Measurements from ENCODE around the gene UBE2E2. TPM values are rescaled to one million over a fixed set of nuclear protein-coding genes. Genes with fewer than 3 reads are reported as not detected.
"Not testable (repeated sequence)": the region's sequence is repeated elsewhere in the genome, so short reads cannot be mapped to it uniquely, and the experiment has no call there.

The UBE2E2 gene
- total and polyA plus RNA-seq, 4 donors: 23.8 to 56.5 (median 32.9) TPM

GRCh38 chr3:23330568-23330967, 127.4 kb downstream of the UBE2E2 start:
- DNase-seq: no peak

GRCh38 chr3:23331141-23331935, 128.2 kb downstream of the UBE2E2 start:
- Histone ChIP-seq H3K4me3 (ENCODE audit: low read length in 2 of 2) (no peak overlapping the region), H3K36me3 (ENCODE audit: control insufficient read depth in 1 of 2, insufficient read depth in 2 of 2, low read length in 1 of 2) (no peaks in the 10 kb centered on the region), H3K9me3 (ENCODE audit: control insufficient read depth, low read length) (no peaks in the 10 kb centered on the region), H3K27ac (ENCODE audit: low read depth in 1 of 2, low read length in 2 of 2) (no peak overlapping the region), H3K27me3 (ENCODE audit: control insufficient read depth in 1 of 2, insufficient read depth in 2 of 2, low read length in 1 of 2) (no peaks in the 10 kb centered on the region), H3K4me1 (ENCODE audit: control insufficient read depth in 1 of 2, insufficient read depth in 2 of 2, low read length in 2 of 2) (no peaks in the 10 kb centered on the region)
- intact Hi-C loops (cut with DNase I): no loop called here
- DNase-seq: no peak
- WGBS, 2 donors: 90 to 97% methylated on average over 1 of the region's 1 CpG
- ATAC-seq (ENCODE audit: low FRiP score): no peak

More at GRCh38 chr3:23330568-23330967, 127.4 kb downstream of the UBE2E2 start:
- no peaks in the 10 kb centered on the region for H3K9me3 ChIP-seq (ENCODE audit: control insufficient read depth, low read length)
- no peaks in the 10 kb centered on the region for H3K4me1 ChIP-seq (ENCODE audit: control insufficient read depth in 1 of 2, insufficient read depth in 2 of 2, low read length in 2 of 2)
- intact Hi-C loops (cut with DNase I): no loop called here
- no peak overlapping the region for H3K4me3 ChIP-seq (ENCODE audit: low read length in 2 of 2)
- H3K27me3 ChIP-seq (ENCODE audit: control insufficient read depth in 1 of 2, insufficient read depth in 2 of 2, low read length in 1 of 2): no peaks in the 10 kb centered on the region
- WGBS, 2 donors: 80 to 87% methylated on average over 1 of the region's 1 CpG
- no peaks in the 10 kb centered on the region for H3K36me3 ChIP-seq (ENCODE audit: control insufficient read depth in 1 of 2, insufficient read depth in 2 of 2, low read length in 1 of 2)
- ATAC-seq (ENCODE audit: low FRiP score): no peak
- no peak overlapping the region for H3K27ac ChIP-seq (ENCODE audit: low read depth in 1 of 2, low read length in 2 of 2)

DNA sequence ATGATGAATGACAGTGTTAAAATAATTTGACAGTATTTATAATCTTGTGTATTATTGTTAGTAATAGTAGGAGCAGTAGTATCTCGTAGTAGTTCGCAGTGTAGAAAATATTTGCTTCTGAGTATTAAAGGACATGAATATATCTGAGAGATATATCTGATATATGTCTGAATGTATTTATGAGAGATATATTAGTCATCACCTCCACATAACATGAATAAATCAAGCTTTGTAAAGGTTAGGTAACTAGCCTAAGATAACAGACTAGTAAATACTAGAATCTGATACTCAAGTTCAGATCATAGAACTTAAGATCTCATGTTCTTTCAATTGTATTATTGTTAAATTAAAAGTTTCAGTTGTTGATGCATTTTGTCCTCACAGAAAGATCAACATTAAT, 130.5 kb downstream of the UBE2E2 start:
- Histone ChIP-seq H3K9me3 (ENCODE audit: control insufficient read depth, low read length) (no peaks in the 10 kb centered on the region), H3K36me3 (ENCODE audit: control insufficient read depth in 1 of 2, insufficient read depth in 2 of 2, low read length in 1 of 2) (no peaks in the 10 kb centered on the region), H3K27ac (ENCODE audit: low read depth in 1 of 2, low read length in 2 of 2) (no peak overlapping the region), H3K4me1 (ENCODE audit: control insufficient read depth in 1 of 2, insufficient read depth in 2 of 2, low read length in 2 of 2) (peaks cover 0 to 4% of the 10 kb centered on the region in 2 donors), H3K27me3 (ENCODE audit: control insufficient read depth in 1 of 2, insufficient read depth in 2 of 2, low read length in 1 of 2) (no peaks in the 10 kb centered on the region), H3K4me3 (ENCODE audit: low read length in 2 of 2) (no peak overlapping the region)
- ATAC-seq (ENCODE audit: low FRiP score) (no peak), DNase-seq (no peak)
- intact Hi-C loops (cut with DNase I): no loop called here
- WGBS, 2 donors: 79 to 90% methylated on average over 2 of the region's 2 CpGs

GRCh38 chr3:23336853-23337252, 133.7 kb downstream of the UBE2E2 start:
- H3K4me3 ChIP-seq (ENCODE audit: low read length in 2 of 2); ATAC-seq (ENCODE audit: low FRiP score); H3K4me1 ChIP-seq (ENCODE audit: control insufficient read depth in 1 of 2, insufficient read depth in 2 of 2, low read length in 2 of 2); H3K27me3 ChIP-seq (ENCODE audit: control insufficient read depth in 1 of 2, insufficient read depth in 2 of 2, low read length in 1 of 2); H3K27ac ChIP-seq (ENCODE audit: low read depth in 1 of 2, low read length in 2 of 2); intact Hi-C loops (cut with DNase I); H3K36me3 ChIP-seq (ENCODE audit: control insufficient read depth in 1 of 2, insufficient read depth in 2 of 2, low read length in 1 of 2); DNase-seq; H3K9me3 ChIP-seq (ENCODE audit: control insufficient read depth, low read length): not testable (repeated sequence)
- WGBS, 2 donors: 97 to 98% methylated on average over 4 of the region's 4 CpGs

DNA sequence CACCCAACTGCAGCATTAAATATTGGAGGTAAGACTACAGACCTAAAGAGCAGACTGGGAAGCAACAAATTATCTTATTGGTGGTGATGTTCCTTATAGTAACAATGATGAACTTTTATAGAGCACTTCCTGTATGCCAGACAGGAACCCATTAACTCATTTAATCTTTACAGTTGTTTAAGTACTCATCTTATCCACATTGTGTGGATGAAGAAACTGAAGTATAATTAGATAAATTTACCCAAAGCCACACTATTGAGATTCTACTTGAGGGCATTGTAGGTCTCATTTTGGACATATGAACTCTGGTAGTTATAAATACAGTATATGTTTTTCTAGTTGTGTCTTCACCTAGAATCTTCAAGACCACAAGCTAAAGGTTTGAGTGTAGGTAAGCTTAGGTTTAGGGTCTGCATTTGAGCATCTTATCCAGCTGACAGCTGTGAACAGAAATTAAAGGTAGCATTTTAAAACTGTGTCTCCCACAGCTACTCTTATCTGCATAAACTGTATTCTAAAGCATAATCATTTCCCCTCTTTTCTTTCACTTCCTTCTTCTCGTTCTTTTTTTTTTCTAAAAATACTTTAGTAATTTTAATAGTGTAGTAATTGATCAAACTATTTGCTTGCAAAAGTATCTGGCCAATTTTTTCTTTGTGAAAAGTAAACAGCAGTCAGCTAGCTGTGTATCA, 138.2 kb downstream of the UBE2E2 start:
- 73 to 77% methylated on average over 1 of the region's 1 CpG for WGBS, 2 donors
- no peak overlapping the region for H3K4me3 ChIP-seq (ENCODE audit: low read length in 2 of 2)
- H3K27me3 ChIP-seq (ENCODE audit: control insufficient read depth in 1 of 2, insufficient read depth in 2 of 2, low read length in 1 of 2): no peaks in the 10 kb centered on the region
- intact Hi-C loops (cut with DNase I): no loop called here
- peaks cover 0 to 5% of the 10 kb centered on the region in 2 donors for H3K4me1 ChIP-seq (ENCODE audit: control insufficient read depth in 1 of 2, insufficient read depth in 2 of 2, low read length in 2 of 2)
- no peak overlapping the region for H3K27ac ChIP-seq (ENCODE audit: low read depth in 1 of 2, low read length in 2 of 2)
- ATAC-seq (ENCODE audit: low FRiP score) (no peak), DNase-seq (no peak)
- no peaks in the 10 kb centered on the region for H3K9me3 ChIP-seq (ENCODE audit: control insufficient read depth, low read length)
- H3K36me3 ChIP-seq (ENCODE audit: control insufficient read depth in 1 of 2, insufficient read depth in 2 of 2, low read length in 1 of 2): no peaks in the 10 kb centered on the region

DNA sequence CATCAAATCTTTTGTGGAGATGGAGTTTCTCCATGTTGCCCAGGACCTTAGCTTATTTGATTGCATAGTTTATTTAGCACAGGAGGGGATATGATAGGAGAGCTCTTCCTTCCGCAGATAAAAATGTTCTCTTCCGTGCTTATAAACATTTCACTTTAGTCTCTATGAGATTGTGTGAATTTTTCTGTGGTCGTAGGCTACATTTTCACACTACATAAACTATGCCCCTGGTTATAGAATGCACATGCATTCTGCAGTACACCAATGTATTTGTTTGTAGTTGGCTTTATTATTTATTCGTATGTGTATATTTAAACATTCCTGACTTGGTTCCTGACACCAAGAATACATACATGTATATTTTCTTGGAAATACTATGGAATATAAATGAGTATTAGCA, 139.2 kb downstream of the UBE2E2 start:
- 96 to 97% methylated on average over 4 of the region's 4 CpGs for WGBS, 2 donors
- intact Hi-C loops (cut with DNase I): no loop called here
- no peaks in the 10 kb centered on the region for H3K36me3 ChIP-seq (ENCODE audit: control insufficient read depth in 1 of 2, insufficient read depth in 2 of 2, low read length in 1 of 2)
- H3K4me1 ChIP-seq (ENCODE audit: control insufficient read depth in 1 of 2, insufficient read depth in 2 of 2, low read length in 2 of 2): peaks cover 0 to 5% of the 10 kb centered on the region in 2 donors
- H3K27me3 ChIP-seq (ENCODE audit: control insufficient read depth in 1 of 2, insufficient read depth in 2 of 2, low read length in 1 of 2): no peaks in the 10 kb centered on the region
- H3K9me3 ChIP-seq (ENCODE audit: control insufficient read depth, low read length): no peaks in the 10 kb centered on the region
- DNase-seq (no peak), ATAC-seq (ENCODE audit: low FRiP score) (no peak)
- no peak overlapping the region for H3K27ac ChIP-seq (ENCODE audit: low read depth in 1 of 2, low read length in 2 of 2)
- H3K4me3 ChIP-seq (ENCODE audit: low read length in 2 of 2): no peak overlapping the region

- DNase-seq (no peak), ATAC-seq (ENCODE audit: low FRiP score) (no peak)
- Histone ChIP-seq H3K27ac (ENCODE audit: low read depth in 1 of 2, low read length in 2 of 2) (no peak overlapping the region), H3K4me3 (ENCODE audit: low read length in 2 of 2) (no peak overlapping the region), H3K36me3 (ENCODE audit: control insufficient read depth in 1 of 2, insufficient read depth in 2 of 2, low read length in 1 of 2) (no peaks in the 10 kb centered on the region), H3K9me3 (ENCODE audit: control insufficient read depth, low read length) (no peaks in the 10 kb centered on the region), H3K27me3 (ENCODE audit: control insufficient read depth in 1 of 2, insufficient read depth in 2 of 2, low read length in 1 of 2) (no peaks in the 10 kb centered on the region), H3K4me1 (ENCODE audit: control insufficient read depth in 1 of 2, insufficient read depth in 2 of 2, low read length in 2 of 2) (peaks cover 0 to 1% of the 10 kb centered on the region in 2 donors)
- 76 to 77% methylated on average over 7 of the region's 7 CpGs for WGBS, 2 donors
- intact Hi-C loops (cut with DNase I): no loop called here
Observed at GRCh38 chr3:23343509-23343908, 140.4 kb downstream of the UBE2E2 start.

DNA sequence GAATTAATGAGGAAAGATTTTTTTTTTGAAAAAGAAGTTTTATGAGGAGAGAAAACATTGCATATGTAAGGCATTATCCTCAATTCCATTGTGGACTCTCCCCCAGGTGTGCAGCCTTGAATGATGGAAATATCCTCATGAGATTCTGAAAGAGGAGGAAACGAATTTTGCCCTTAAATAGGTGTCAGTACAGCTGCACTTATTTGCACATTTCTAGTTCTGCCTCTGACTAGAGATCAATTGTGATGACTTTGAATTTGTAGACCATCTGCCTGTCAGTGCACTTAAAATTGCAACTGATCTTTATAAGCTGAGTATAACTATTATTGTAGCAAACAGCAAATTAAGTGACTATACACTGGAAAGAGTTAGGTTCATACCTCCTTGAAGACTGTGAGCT, 141.8 kb downstream of the UBE2E2 start:
- Histone ChIP-seq H3K27me3 (ENCODE audit: control insufficient read depth in 1 of 2, insufficient read depth in 2 of 2, low read length in 1 of 2) (no peaks in the 10 kb centered on the region), H3K27ac (ENCODE audit: low read depth in 1 of 2, low read length in 2 of 2) (no peak overlapping the region), H3K36me3 (ENCODE audit: control insufficient read depth in 1 of 2, insufficient read depth in 2 of 2, low read length in 1 of 2) (no peaks in the 10 kb centered on the region), H3K9me3 (ENCODE audit: control insufficient read depth, low read length) (no peaks in the 10 kb centered on the region), H3K4me3 (ENCODE audit: low read length in 2 of 2) (no peak overlapping the region), H3K4me1 (ENCODE audit: control insufficient read depth in 1 of 2, insufficient read depth in 2 of 2, low read length in 2 of 2) (peaks cover 0 to 1% of the 10 kb centered on the region in 2 donors)
- WGBS, 2 donors: 83 to 86% methylated on average over 1 of the region's 1 CpG
- intact Hi-C loops (cut with DNase I): no loop called here
- DNase-seq (no peak), ATAC-seq (ENCODE audit: low FRiP score) (no peak)

- 97 to 98% methylated on average over 13 to 15 of the region's 15 CpGs for WGBS, 2 donors
- intact Hi-C loops (cut with DNase I): not testable (repeated sequence)
Observed at GRCh38 chr3:23349444-23349843, 146.3 kb downstream of the UBE2E2 start.

More at GRCh38 chr3:23349444-23349843, 146.3 kb downstream of the UBE2E2 start:
- DNase-seq; H3K27ac ChIP-seq (ENCODE audit: low read depth in 1 of 2, low read length in 2 of 2); H3K4me1 ChIP-seq (ENCODE audit: control insufficient read depth in 1 of 2, insufficient read depth in 2 of 2, low read length in 2 of 2); H3K9me3 ChIP-seq (ENCODE audit: control insufficient read depth, low read length); H3K36me3 ChIP-seq (ENCODE audit: control insufficient read depth in 1 of 2, insufficient read depth in 2 of 2, low read length in 1 of 2); H3K4me3 ChIP-seq (ENCODE audit: low read length in 2 of 2); H3K27me3 ChIP-seq (ENCODE audit: control insufficient read depth in 1 of 2, insufficient read depth in 2 of 2, low read length in 1 of 2); ATAC-seq (ENCODE audit: low FRiP score): not testable (repeated sequence)
